B cell (primary cell): ENCODE results near the gene DHRS7. TPM values are rescaled to one million over a fixed set of nuclear protein-coding genes. Genes with fewer than 3 reads are reported as not detected.
"Not testable (repeated sequence)": the region's sequence is repeated elsewhere in the genome, so short reads cannot be mapped to it uniquely, and the experiment has no call there.

Source experiments
- ATAC-seq: fragments of 200-7000 bp; cut with Tn5 transposase; one replicate; pipeline ENCODE4 v1.10.0; 2021; ENCODE audit warnings: low read depth, mild to moderate bottlenecking, moderate number of reproducible peaks, moderate library complexity
- CTCF ChIA-PET: fragments of 350-600 bp; sonication (Branson Sonifier 250); formaldehyde crosslinking; loops from one replicate; lab custom pipeline; 2021; ENCODE audit warnings: antibody characterized with exemption, inconsistent platforms; lab: Charles Lee
- POLR2A ChIA-PET: fragments of 350-600 bp; sonication (Branson Sonifier 250); formaldehyde crosslinking; loops from one replicate; lab custom pipeline; 2021; ENCODE audit warnings: antibody characterized with exemption; lab: Charles Lee
- DNase-seq: peaks from one replicate; pipeline ENCODE4 v3.0.0; 2013
- H2AFZ ChIP-seq: 2 replicates; pipeline ENCODE4 v1.6.1; 2012; ENCODE audit warnings: mild to moderate bottlenecking, low read depth, low read length; ENCODE audit not compliant: insufficient read depth, poor library complexity, severe bottlenecking
- H3K27ac ChIP-seq, 2 donors: 1 replicate in 1 of 2; 2 replicates in 1 of 2; pipeline ENCODE4 v1.5.1; 2012 to 2013; ENCODE audit warnings: low read length in 2 of 2, mild to moderate bottlenecking in 2 of 2, moderate library complexity in 1 of 2
- H3K27me3 ChIP-seq, 4 experiments: fragments of 200-600 bp in 1 of 4; sonication (generic) in 1 of 4; replicated peaks in 1 of 4; 1 replicate in 2 of 4; 2 replicates in 2 of 4; pipeline versions ENCODE4 v1.6.1 to v1.7.0; 2013 to 2016; ENCODE audit warnings: low read length in 3 of 4, mild to moderate bottlenecking in 2 of 4, mixed read lengths in 1 of 4, moderate library complexity in 1 of 4; ENCODE audit not compliant: insufficient read depth in 4 of 4, control insufficient read depth in 3 of 4; ENCODE audit errors: control extremely low read depth in 1 of 4
- H3K36me3 ChIP-seq, 2 experiments: replicated peaks in 1 of 2; 1 replicate in 1 of 2; 2 replicates in 1 of 2; pipeline versions ENCODE4 v1.6.1 to v1.7.1; 2013; ENCODE audit warnings: low read length in 1 of 2; ENCODE audit not compliant: insufficient read depth in 2 of 2, control insufficient read depth in 1 of 2; ENCODE audit errors: control extremely low read depth in 1 of 2, extremely low read depth in 1 of 2
- H3K4me1 ChIP-seq, 2 donors: fragments of 200-600 bp in 1 of 2; sonication (generic) in 1 of 2; 1 replicate in 1 of 2; 2 replicates in 1 of 2; pipeline versions ENCODE4 v1.5.1 to v1.6.1; 2013 to 2017; ENCODE audit warnings: low read length in 2 of 2; ENCODE audit not compliant: control insufficient read depth in 2 of 2, insufficient read depth in 2 of 2
- H3K4me2 ChIP-seq: replicated peaks from 2 replicates; pipeline ENCODE3; 2012; ENCODE audit warnings: mild to moderate bottlenecking, low read depth, low read length; ENCODE audit not compliant: poor library complexity, severe bottlenecking
- H3K4me3 ChIP-seq, 5 experiments: fragments of 200-600 bp in 1 of 5; sonication (generic) in 1 of 5; 1 replicate in 3 of 5; 2 replicates in 2 of 5; pipeline versions ENCODE4 v1.5.1 to v1.7.0; 2011 to 2016; ENCODE audit warnings: low read length in 4 of 5, mild to moderate bottlenecking in 4 of 5, low read depth in 2 of 5, control low read depth in 1 of 5, moderate library complexity in 1 of 5; ENCODE audit not compliant: insufficient read depth in 1 of 5; ENCODE audit errors: control extremely low read depth in 1 of 5, extremely low read depth in 1 of 5
- H3K79me2 ChIP-seq: fragments of 200-600 bp; sonication (generic); one replicate; pipeline ENCODE4 v1.6.0; 2016; ENCODE audit warnings: low read length; ENCODE audit not compliant: control insufficient read depth, insufficient read depth
- H3K9ac ChIP-seq: fragments of 200-600 bp; sonication (generic); 2 replicates; pipeline ENCODE4 v1.6.1; 2017; ENCODE audit warnings: mild to moderate bottlenecking, low read length, moderate library complexity
- H3K9me3 ChIP-seq, 3 donors: one replicate each; pipeline versions ENCODE4 v1.6.1 to v1.7.1; 2013; ENCODE audit warnings: low read length in 2 of 3; ENCODE audit not compliant: control insufficient read depth in 2 of 3, insufficient read depth in 1 of 3; ENCODE audit errors: control extremely low read depth in 1 of 3
- H4K20me1 ChIP-seq: 2 replicates; pipeline ENCODE4 v1.6.0; 2012; ENCODE audit warnings: mild to moderate bottlenecking, low read length; ENCODE audit not compliant: insufficient read depth, control insufficient read depth, poor library complexity, severe bottlenecking
- H3K27ac Mint-ChIP-seq: one replicate; pipeline ENCODE4 v1.8.0; 2021; ENCODE audit warnings: mixed read lengths
- H3K27me3 Mint-ChIP-seq: one replicate; pipeline ENCODE4 v1.8.0; 2021; ENCODE audit warnings: mixed read lengths
- H3K4me1 Mint-ChIP-seq: one replicate; pipeline ENCODE4 v1.8.0; 2021; ENCODE audit warnings: mixed read lengths
- H3K4me3 Mint-ChIP-seq: one replicate; pipeline ENCODE4 v1.8.0; 2021; ENCODE audit warnings: mixed read lengths
- H3K9me3 Mint-ChIP-seq: one replicate; pipeline ENCODE4 v1.8.0; 2022; ENCODE audit warnings: mixed read lengths; ENCODE audit not compliant: insufficient read depth
- EZH2 ChIP-seq: IDR thresholded peaks from 2 replicates; pipeline ENCODE4 v1.6.1; 2012; ENCODE audit warnings: borderline replicate concordance, low read depth, mild to moderate bottlenecking, moderate library complexity, low read length; ENCODE audit not compliant: insufficient read depth, poor library complexity, severe bottlenecking
- WGBS: methylation state at CpG from one replicate; pipeline ENCODE4 v1.1.5; 2013; ENCODE audit warnings: missing lambda C conversion rate; ENCODE audit not compliant: insufficient coverage; 5-methylcytosine and 5-hydroxymethylcytosine counted together
- intact Hi-C: fragments of 100-400 bp; cut with micrococcal nuclease; formaldehyde crosslinking; loops from one replicate; pipeline ENCODE4 v1.10.0; 2022
- polyA plus RNA-seq: library from polyadenylated mRNA; depleted of rRNA; stranded (reverse); fragments of >200 nt; gene quantifications from 2 replicates; pipeline ENCODE4 v1.2.3, GENCODE V29; 2012
- total RNA-seq, 2 donors: library from RNA; stranded (reverse); fragments of 120-200 nt in 1 of 2; gene quantifications; 1 replicate in 1 of 2; 2 replicates in 1 of 2; pipeline versions ENCODE4 v1.2.3 to v1.2.4, GENCODE V29; 2013 to 2022
- TF ChIP-seq, protein P1 (sequence below): fragments of 200-600 bp; IDR thresholded peaks from one replicate; pipeline ENCODE4 v1.8.0; 2022; ENCODE audit warnings: antibody characterized with exemption, mild to moderate bottlenecking

DHRS7 gene
- total and polyA plus RNA-seq, 2 donors (not counting 1 experiment from before 2014, with no cell fraction given), result 25.0 to 47.5 TPM

GRCh38 chr14:60102389-60102788, 62.8 kb downstream of the DHRS7 start:
- ATAC-seq (no peak), DNase-seq (no peak)
- H3K4me1 ChIP-seq, result no peaks in the 10 kb centered on the region
- H3K4me3 ChIP-seq, result no peak overlapping the region
- H3K4me2 ChIP-seq, result no peak overlapping the region
- Mint-ChIP-seq H3K27ac (no peak overlapping the region), H3K4me3 (no peak overlapping the region), H3K9me3 (peaks cover 3% of the 10 kb centered on the region), H3K27me3 (no peaks in the 10 kb centered on the region), H3K4me1 (peaks cover 29% of the 10 kb centered on the region)
- WGBS, result no CpG with 5 or more reads among the region's 2 CpGs
- peaks cover 0 to 4% of the 10 kb centered on the region in 2 experiments for H3K36me3 ChIP-seq
- no peaks in the 10 kb centered on the region for H4K20me1 ChIP-seq
- H3K27ac ChIP-seq, result no peak overlapping the region
- intact Hi-C loops, result no loop called here
- POLR2A ChIA-PET, result no interaction called here
- peaks cover 56% of the 10 kb centered on the region for H3K79me2 ChIP-seq
- CTCF ChIA-PET, result no interaction called here
- no peaks in the 10 kb centered on the region for H3K27me3 ChIP-seq
- H3K9me3 ChIP-seq, result peaks cover 2 to 5% (median 2%) of the 10 kb centered on the region in 3 donors
- TF ChIP-seq EZH2, result no peak
- TF ChIP-seq, protein P1, sequence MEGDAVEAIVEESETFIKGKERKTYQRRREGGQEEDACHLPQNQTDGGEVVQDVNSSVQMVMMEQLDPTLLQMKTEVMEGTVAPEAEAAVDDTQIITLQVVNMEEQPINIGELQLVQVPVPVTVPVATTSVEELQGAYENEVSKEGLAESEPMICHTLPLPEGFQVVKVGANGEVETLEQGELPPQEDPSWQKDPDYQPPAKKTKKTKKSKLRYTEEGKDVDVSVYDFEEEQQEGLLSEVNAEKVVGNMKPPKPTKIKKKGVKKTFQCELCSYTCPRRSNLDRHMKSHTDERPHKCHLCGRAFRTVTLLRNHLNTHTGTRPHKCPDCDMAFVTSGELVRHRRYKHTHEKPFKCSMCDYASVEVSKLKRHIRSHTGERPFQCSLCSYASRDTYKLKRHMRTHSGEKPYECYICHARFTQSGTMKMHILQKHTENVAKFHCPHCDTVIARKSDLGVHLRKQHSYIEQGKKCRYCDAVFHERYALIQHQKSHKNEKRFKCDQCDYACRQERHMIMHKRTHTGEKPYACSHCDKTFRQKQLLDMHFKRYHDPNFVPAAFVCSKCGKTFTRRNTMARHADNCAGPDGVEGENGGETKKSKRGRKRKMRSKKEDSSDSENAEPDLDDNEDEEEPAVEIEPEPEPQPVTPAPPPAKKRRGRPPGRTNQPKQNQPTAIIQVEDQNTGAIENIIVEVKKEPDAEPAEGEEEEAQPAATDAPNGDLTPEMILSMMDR, result no peak
- no peak overlapping the region for H2AFZ ChIP-seq
- H3K9ac ChIP-seq, result no peak overlapping the region

- H3K9me3 Mint-ChIP-seq, result peaks cover 3% of the 10 kb centered on the region
- Histone ChIP-seq H3K9me3 (peaks cover 2 to 5% (median 2%) of the 10 kb centered on the region in 3 donors), H2AFZ (no peak overlapping the region), H3K36me3 (peaks cover 0 to 4% of the 10 kb centered on the region in 2 experiments), H4K20me1 (no peaks in the 10 kb centered on the region), H3K4me1 (no peaks in the 10 kb centered on the region), H3K27ac (no peak overlapping the region), H3K9ac (no peak overlapping the region), H3K27me3 (no peaks in the 10 kb centered on the region), H3K4me3 (no peak overlapping the region), H3K4me2 (no peak overlapping the region), H3K79me2 (peaks cover 60% of the 10 kb centered on the region)
- ChIA-PET POLR2A (no interaction called here), CTCF (no interaction called here)
- no peak for DNase-seq
- WGBS, result no CpG with 5 or more reads among the region's 1 CpG
- TF ChIP-seq EZH2, result no peak
- H3K4me3 Mint-ChIP-seq, result no peak overlapping the region
- ATAC-seq, result no peak
- H3K4me1 Mint-ChIP-seq, result peaks cover 29% of the 10 kb centered on the region
- H3K27me3 Mint-ChIP-seq, result no peaks in the 10 kb centered on the region
- intact Hi-C loops, result no loop called here
- H3K27ac Mint-ChIP-seq, result no peak overlapping the region
These were observed 63.4 kb downstream of the DHRS7 start for GRCh38 chr14:60101786-60102185.

DNA sequence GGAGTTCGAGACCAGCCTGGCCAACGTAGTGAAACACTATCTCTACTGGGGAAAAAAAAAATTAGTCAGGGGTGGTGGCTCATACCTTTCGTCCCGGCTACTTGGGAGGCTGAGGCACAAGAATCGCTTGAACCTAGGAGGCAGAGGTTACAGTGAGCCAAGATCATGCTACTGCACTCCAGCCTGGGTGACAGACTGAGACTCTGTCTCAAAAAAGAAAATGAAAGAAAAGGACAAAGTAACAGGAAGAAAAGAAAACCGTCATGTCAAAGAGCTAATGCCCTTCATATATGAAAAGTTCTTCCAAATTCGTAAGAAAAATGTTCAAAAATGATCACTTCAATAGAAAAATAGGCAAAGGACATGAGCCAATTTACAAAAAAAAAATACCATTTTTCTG, 65.3 kb downstream of the DHRS7 start:
- H3K27ac ChIP-seq, H3K4me3 Mint-ChIP-seq, H3K36me3 ChIP-seq, H3K4me1 ChIP-seq, POLR2A ChIA-PET, H3K27ac Mint-ChIP-seq, H3K9me3 ChIP-seq, H3K4me2 ChIP-seq, H3K9me3 Mint-ChIP-seq, H3K4me3 ChIP-seq, H3K9ac ChIP-seq, H2AFZ ChIP-seq, CTCF ChIA-PET, H3K27me3 Mint-ChIP-seq, ATAC-seq, H3K27me3 ChIP-seq, DNase-seq, H4K20me1 ChIP-seq: not testable (repeated sequence)
- intact Hi-C loops, result loop anchor here (10.0 kb wide), 1 partner anchor 625 kb away; the partner anchor contains the start of gene SIX4
- peaks cover 33% of the 10 kb centered on the region for H3K4me1 Mint-ChIP-seq
- WGBS, result 98% methylated on average over 5 of the region's 7 CpGs
- H3K79me2 ChIP-seq, result peaks cover 75% of the 10 kb centered on the region
